WTC11 (cell line): ENCODE measurements around the gene FCHO1. TPM values are rescaled to one million over a fixed set of nuclear protein-coding genes. Genes with fewer than 3 reads are reported as not detected.

ENCODE experiments used
- ATAC-seq: fragments of 200-7000 bp; cut with Tn5 transposase; 2 replicates; pipeline ENCODE4 v1.10.0; 2021; ENCODE audit warnings: mild to moderate bottlenecking, moderate library complexity
- CTCF ChIA-PET: fragments of 300-600 bp; sonication (Branson Sonifier 250); formaldehyde crosslinking; loops from one replicate; lab custom pipeline; 2021; ENCODE audit warnings: antibody characterized with exemption; lab: Charles Lee
- POLR2A ChIA-PET: fragments of 350-600 bp; sonication (Branson Sonifier 250); formaldehyde crosslinking; loops from one replicate; lab custom pipeline; 2021; ENCODE audit warnings: antibody characterized with exemption; lab: Charles Lee
- DNase-seq: peaks from one replicate; pipeline ENCODE4 v3.0.0; 2021; ENCODE audit warnings: low spot score
- H3K27ac Mint-ChIP-seq: 2 replicates; pipeline ENCODE4 v1.8.0; 2021; ENCODE audit warnings: mixed read lengths
- H3K27me3 Mint-ChIP-seq: 2 replicates; pipeline ENCODE4 v1.8.0; 2021; ENCODE audit warnings: low read depth, mild to moderate bottlenecking, moderate library complexity, mixed read lengths
- H3K36me3 Mint-ChIP-seq: 2 replicates; pipeline ENCODE4 v1.8.0; 2021; ENCODE audit warnings: mixed read lengths
- H3K4me1 Mint-ChIP-seq: 2 replicates; pipeline ENCODE4 v1.8.0; 2022; ENCODE audit warnings: mixed read lengths
- H3K4me3 Mint-ChIP-seq: 2 replicates; pipeline ENCODE4 v1.8.0; 2021; ENCODE audit warnings: mild to moderate bottlenecking, moderate library complexity, mixed read lengths
- H3K9me3 Mint-ChIP-seq: 2 replicates; pipeline ENCODE4 v1.8.0; 2021; ENCODE audit warnings: mixed read lengths
- ATF3 ChIP-seq: sonication (generic); formaldehyde crosslinking; conservative IDR thresholded peaks from 2 replicates; pipeline ENCODE4 v1.8.1; 2022; ENCODE audit warnings: mild to moderate bottlenecking, missing genetic modification reagents
- CREB1 ChIP-seq: sonication (generic); formaldehyde crosslinking; IDR thresholded peaks from 2 replicates; pipeline ENCODE4 v1.8.0; 2023; ENCODE audit warnings: mild to moderate bottlenecking, missing genetic modification reagents
- CREM ChIP-seq: sonication (generic); formaldehyde crosslinking; IDR thresholded peaks from 2 replicates; pipeline ENCODE4 v1.8.1; 2022; ENCODE audit warnings: mild to moderate bottlenecking, missing genetic modification reagents, moderate library complexity
- EMX1 ChIP-seq: fragments of 250-450 bp; sonication (Bioruptor Pico); IDR thresholded peaks from 2 replicates; pipeline ENCODE4 v1.8.0; 2021; ENCODE audit warnings: mild to moderate bottlenecking
- FOXP1 ChIP-seq: sonication (generic); formaldehyde crosslinking; IDR thresholded peaks from 2 replicates; pipeline ENCODE4 v1.8.0; 2022; ENCODE audit warnings: missing genetic modification reagents, mild to moderate bottlenecking, moderate library complexity, borderline replicate concordance
- GTF2I ChIP-seq: fragments of 250-450 bp; sonication (Bioruptor Pico); conservative IDR thresholded peaks from 2 replicates; pipeline ENCODE4 v1.4.0; 2021; ENCODE audit warnings: mild to moderate bottlenecking
- IRF2 ChIP-seq: sonication (generic); formaldehyde crosslinking; IDR thresholded peaks from 2 replicates; pipeline ENCODE4 v1.8.0; 2022; ENCODE audit warnings: low read depth, missing genetic modification reagents, borderline replicate concordance
- NFE2L1 ChIP-seq: sonication (generic); formaldehyde crosslinking; IDR thresholded peaks from 2 replicates; pipeline ENCODE4 v1.8.1; 2023; ENCODE audit warnings: missing genetic modification reagents
- NFYB ChIP-seq: sonication (generic); formaldehyde crosslinking; conservative IDR thresholded peaks from 2 replicates; pipeline ENCODE4 v1.8.0; 2022; ENCODE audit warnings: low read depth, missing genetic modification reagents
- SOX15 ChIP-seq: fragments of 250-450 bp; sonication (Bioruptor Pico); IDR thresholded peaks from 2 replicates; pipeline ENCODE4 v1.9.0; 2021; ENCODE audit warnings: mild to moderate bottlenecking
- TEAD4 ChIP-seq: sonication (generic); formaldehyde crosslinking; IDR thresholded peaks from 2 replicates; pipeline ENCODE4 v1.8.0; 2022; ENCODE audit warnings: mild to moderate bottlenecking, missing genetic modification reagents
- TP53 ChIP-seq: sonication (generic); formaldehyde crosslinking; IDR thresholded peaks from 2 replicates; pipeline ENCODE4 v1.8.1; 2023; ENCODE audit warnings: mild to moderate bottlenecking, missing genetic modification reagents
- ZNF121 ChIP-seq: sonication (generic); formaldehyde crosslinking; IDR thresholded peaks from 2 replicates; pipeline ENCODE4 v1.8.0; 2023; ENCODE audit warnings: missing genetic modification reagents
- ZNF416 ChIP-seq: fragments of 250-450 bp; sonication (Bioruptor Pico); IDR thresholded peaks from 2 replicates; pipeline ENCODE4 v1.9.0; 2021; ENCODE audit warnings: mild to moderate bottlenecking, inconsistent platforms
- ZSCAN18 ChIP-seq: fragments of 250-450 bp; sonication (Bioruptor Pico); IDR thresholded peaks from 2 replicates; pipeline ENCODE4 v2.1.2; 2022; ENCODE audit warnings: mild to moderate bottlenecking, moderate library complexity
- total RNA-seq: library from RNA; stranded (reverse); gene quantifications from 3 replicates; pipeline ENCODE4 v1.2.3, GENCODE V29; 2021
- TF ChIP-seq, protein P1 (sequence below): fragments of 200-600 bp; IDR thresholded peaks from 2 replicates; pipeline ENCODE4 v1.8.0; 2022; ENCODE audit warnings: antibody characterized with exemption

Gene FCHO1
- total RNA-seq, 1 experiment from 2014 or later: 26.8 TPM

- no peak for TF ChIP-seq ZSCAN18 (CRISPR knock-in tag)
- no peak for TF ChIP-seq IRF2 (CRISPR knock-in tag)
These were observed 26.6 kb upstream of the FCHO1 start (continued) for GRCh38 chr19:17724655-17725054.

GRCh38 chr19:17725422-17726078 lies 25.7 kb upstream of the FCHO1 start:
- Mint-ChIP-seq H3K4me3 (no peak overlapping the region), H3K36me3 (peaks cover 39% of the 10 kb centered on the region), H3K9me3 (no peaks in the 10 kb centered on the region), H3K27me3 (no peaks in the 10 kb centered on the region), H3K27ac (peak overlapping the region; percentile 33; the same call in 1 of the 2 replicates), H3K4me1 (peaks cover 11% of the 10 kb centered on the region)
- peak; percentile 91 for ATAC-seq
- DNase-seq: peak; percentile 77
- CTCF ChIA-PET: interaction anchor here (0.6 to 2.4 kb wide), 17 partner anchors 9 to 275 kb away, joined by 3 to 26 read pairs (median 5); partner anchors contain the start of gene RPL18A
- TF ChIP-seq, protein P1, sequence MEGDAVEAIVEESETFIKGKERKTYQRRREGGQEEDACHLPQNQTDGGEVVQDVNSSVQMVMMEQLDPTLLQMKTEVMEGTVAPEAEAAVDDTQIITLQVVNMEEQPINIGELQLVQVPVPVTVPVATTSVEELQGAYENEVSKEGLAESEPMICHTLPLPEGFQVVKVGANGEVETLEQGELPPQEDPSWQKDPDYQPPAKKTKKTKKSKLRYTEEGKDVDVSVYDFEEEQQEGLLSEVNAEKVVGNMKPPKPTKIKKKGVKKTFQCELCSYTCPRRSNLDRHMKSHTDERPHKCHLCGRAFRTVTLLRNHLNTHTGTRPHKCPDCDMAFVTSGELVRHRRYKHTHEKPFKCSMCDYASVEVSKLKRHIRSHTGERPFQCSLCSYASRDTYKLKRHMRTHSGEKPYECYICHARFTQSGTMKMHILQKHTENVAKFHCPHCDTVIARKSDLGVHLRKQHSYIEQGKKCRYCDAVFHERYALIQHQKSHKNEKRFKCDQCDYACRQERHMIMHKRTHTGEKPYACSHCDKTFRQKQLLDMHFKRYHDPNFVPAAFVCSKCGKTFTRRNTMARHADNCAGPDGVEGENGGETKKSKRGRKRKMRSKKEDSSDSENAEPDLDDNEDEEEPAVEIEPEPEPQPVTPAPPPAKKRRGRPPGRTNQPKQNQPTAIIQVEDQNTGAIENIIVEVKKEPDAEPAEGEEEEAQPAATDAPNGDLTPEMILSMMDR: peak; percentile 76
- TF ChIP-seq ZNF416: no peak
- POLR2A ChIA-PET: interaction anchor here (0.6 kb wide), 1 partner anchor 180 kb away, joined by 4 read pairs; no protein-coding TSS in a partner anchor

GRCh38 chr19:17726136-17726741 lies 25.0 kb upstream of the FCHO1 start:
- ChIA-PET CTCF (interaction anchor here (0.8 to 2.4 kb wide), 13 partner anchors 10 to 133 kb away, joined by 3 to 26 read pairs (median 7); partner anchors contain the start of gene RPL18A), POLR2A (interaction anchor here (0.6 kb wide), 1 partner anchor 179 kb away, joined by 4 read pairs; no protein-coding TSS in a partner anchor)
- peaks cover 45% of the 10 kb centered on the region for H3K36me3 Mint-ChIP-seq
- DNase-seq: no peak
- no peaks in the 10 kb centered on the region for H3K9me3 Mint-ChIP-seq
- no peak overlapping the region for H3K4me3 Mint-ChIP-seq
- TF ChIP-seq TP53 (no peak), ZSCAN18 (CRISPR knock-in tag) (no peak), EMX1 (CRISPR knock-in tag) (no peak), ATF3 (CRISPR knock-in tag) (no peak), CREM (no peak), GTF2I (CRISPR knock-in tag) (no peak), IRF2 (CRISPR knock-in tag) (no peak), TEAD4 (CRISPR knock-in tag) (no peak), SOX15 (CRISPR knock-in tag) (no peak), ZNF121 (CRISPR knock-in tag) (no peak), FOXP1 (CRISPR knock-in tag) (no peak), NFE2L1 (CRISPR knock-in tag) (no peak), NFYB (CRISPR knock-in tag) (no peak), CREB1 (CRISPR knock-in tag) (no peak), ZNF416 (no peak)
- H3K4me1 Mint-ChIP-seq: peaks cover 4% of the 10 kb centered on the region; the same call in 1 of the 2 replicates
- H3K27ac Mint-ChIP-seq: no peak overlapping the region
- ATAC-seq: no peak
- no peaks in the 10 kb centered on the region for H3K27me3 Mint-ChIP-seq
